Spleen (tissue), 11 donors: ENCODE data around the gene TSC22D4. TPM values are rescaled to one million over a fixed set of nuclear protein-coding genes. Genes with fewer than 3 reads are reported as not detected.
A peak's percentile ranks its signal among the peaks of the same experiment; 100 is the strongest.

ENCODE experiments used
- DNase-seq: peaks from one replicate; pipeline ENCODE4 v3.0.0-alpha.2; 2020
- H3K27ac ChIP-seq, 8 donors: fragments of 200-600 bp; sonication (generic) in 7 of 8; 1 replicate in 4 of 8; 2 replicates in 4 of 8; pipeline versions ENCODE4 v1.5.0 to v1.8.0; 2016 to 2021; ENCODE audit warnings: inconsistent platforms in 4 of 8, mild to moderate bottlenecking in 4 of 8, moderate library complexity in 1 of 8
- H3K27me3 ChIP-seq, 7 donors: fragments of 200-600 bp; sonication (generic) in 6 of 7; replicated peaks in 1 of 7; 1 replicate in 4 of 7; 2 replicates in 3 of 7; pipeline versions ENCODE4 v1.5.0 to v1.8.0; 2016 to 2021; ENCODE audit warnings: inconsistent platforms in 3 of 7, mild to moderate bottlenecking in 1 of 7
- H3K36me3 ChIP-seq, 6 donors: fragments of 200-600 bp; sonication (generic) in 5 of 6; 1 replicate in 4 of 6; 2 replicates in 2 of 6; pipeline versions ENCODE4 v1.5.0 to v1.8.0; 2016 to 2021; ENCODE audit warnings: inconsistent platforms in 2 of 6
- H3K4me1 ChIP-seq, 6 donors: fragments of 200-600 bp; sonication (generic) in 5 of 6; 1 replicate in 3 of 6; 2 replicates in 3 of 6; pipeline versions ENCODE4 v1.5.0 to v1.8.0; 2016 to 2021; ENCODE audit warnings: inconsistent platforms in 3 of 6
- H3K4me3 ChIP-seq, 8 donors: fragments of 200-600 bp; sonication (generic) in 7 of 8; 1 replicate in 4 of 8; 2 replicates in 4 of 8; pipeline versions ENCODE4 v1.5.0 to v1.8.0; 2016 to 2021; ENCODE audit warnings: inconsistent platforms in 4 of 8, mild to moderate bottlenecking in 4 of 8, moderate library complexity in 2 of 8
- H3K9me3 ChIP-seq, 8 donors: fragments of 200-600 bp; sonication (generic) in 7 of 8; 1 replicate in 4 of 8; 2 replicates in 4 of 8; pipeline versions ENCODE4 v1.5.0 to v1.8.0; 2016 to 2021; ENCODE audit warnings: inconsistent platforms in 4 of 8
- CTCF ChIP-seq, 11 experiments: fragments of 200-600 bp in 7 of 11; fragments of 450-650 bp in 4 of 11; sonication (generic) in 4 of 11; IDR thresholded peaks in 8 of 11; conservative IDR thresholded peaks in 3 of 11; 1 replicate in 7 of 11; 2 replicates in 4 of 11; pipeline versions ENCODE4 v1.4.0 to v1.8.0; 2016 to 2021; ENCODE audit warnings: antibody characterized with exemption in 11 of 11, inconsistent platforms in 4 of 11, mild to moderate bottlenecking in 1 of 11
- POLR2A ChIP-seq, 3 donors: fragments of 450-650 bp; IDR thresholded peaks; one replicate each; pipeline ENCODE4 v1.5.1; 2017; ENCODE audit warnings: antibody characterized with exemption in 3 of 3, mild to moderate bottlenecking in 1 of 3
- POLR2AphosphoS5 ChIP-seq, 3 donors: sonication (generic); formaldehyde crosslinking; IDR thresholded peaks; one replicate each; pipeline ENCODE4 v1.5.1; 2017; ENCODE audit warnings: antibody characterized with exemption in 3 of 3
- WGBS, 5 donors: extraction: QIAGEN DNeasy Blood & Tissue Kit in 3 of 5; methylation state at CpG; one replicate each; pipeline versions ENCODE4 v1.1.5 to v1.1.7; 2013 to 2018; 5-methylcytosine and 5-hydroxymethylcytosine counted together
- intact Hi-C: fragments of 100-400 bp; cut with DNase I; formaldehyde crosslinking; loops from one replicate; pipeline ENCODE4 v1.15.0; 2023; ENCODE audit warnings: low total_unique reads
- polyA plus RNA-seq, 3 donors: library from polyadenylated mRNA; stranded (reverse); fragments of 200-250 nt; gene quantifications; one replicate each; pipeline ENCODE4 v1.2.1, GENCODE V29; 2013
- total RNA-seq, 7 donors: library from RNA; depleted of rRNA in 3 of 7; stranded (reverse); fragments of >200 nt in 3 of 7; fragmentation: NEBNext Ultra II Directional in 4 of 7; extraction: Animal tissue kit (Norgen Biotek cat#: 25700) in 4 of 7; gene quantifications; one replicate each; pipeline versions ENCODE4 v1.1.0 to v1.2.1, GENCODE V29; 2016 to 2021
- donor health status: healthy with polysubstance abuse.
- donor health status: DM: no; HTN: no; CAD: no; lungs with moderate emphysema.
- donor health status: DM: no; HTN: no; CAD: no.
- donor health status: Bipolar disorder and iron deficiency.
- donor health status: healthy.
- donor health status: DM: no; HTN: no; CAD: no.
- donor health status: DM: yes; HTN: yes; CAD: no.

TSC22D4 gene
- total and polyA plus RNA-seq, 10 donors: 57.2 to 119 (median 94.8) TPM

- intact Hi-C loops: no loop called here
- Histone ChIP-seq H3K27ac (peak overlapping the region in 7 of 8 donors; percentile 22 to 100 (median 80)), H3K9me3 (no peaks in the 10 kb centered on the region), H3K4me1 (peaks cover 12 to 64% (median 37%) of the 10 kb centered on the region in 6 donors), H3K4me3 (no peak overlapping the region), H3K27me3 (no peaks in the 10 kb centered on the region), H3K36me3 (no peaks in the 10 kb centered on the region)
- no peak for DNase-seq
- 71 to 81% (median 72%) methylated on average over 2 of the region's 2 CpGs for WGBS, 5 donors
- TF ChIP-seq CTCF (IDR thresholded peaks at IDR 0.05 in 8 of 11, conservative IDR thresholded peaks at IDR 0.05 in 3 of 11) (no peak), POLR2A (IDR thresholded peaks at IDR 0.05) (no peak), POLR2AphosphoS5 (IDR thresholded peaks at IDR 0.05) (no peak)
Measured at GRCh38 chr7:100446040-100446439, 33.0 kb downstream of the TSC22D4 start.

- peak; percentile 80 for DNase-seq
- 30 to 39% (median 34%) methylated on average over 13 to 14 of the region's 14 CpGs for WGBS, 5 donors
- peaks cover 9 to 57% (median 26%) of the 10 kb centered on the region in 6 donors for H3K4me1 ChIP-seq
- H3K27ac ChIP-seq: peak overlapping the region; percentile 22 to 100 (median 80)
- no peaks in the 10 kb centered on the region for H3K9me3 ChIP-seq
- H3K27me3 ChIP-seq: no peaks in the 10 kb centered on the region
- no peak overlapping the region for H3K4me3 ChIP-seq
- H3K36me3 ChIP-seq: no peaks in the 10 kb centered on the region
- intact Hi-C loops: no loop called here
- peak; percentile 70 to 82 (median 73) for TF ChIP-seq POLR2AphosphoS5 (IDR thresholded peaks at IDR 0.05)
- no peak for TF ChIP-seq CTCF (IDR thresholded peaks at IDR 0.05 in 8 of 11, conservative IDR thresholded peaks at IDR 0.05 in 3 of 11)
- TF ChIP-seq POLR2A (IDR thresholded peaks at IDR 0.05): no peak
Measured at GRCh38 chr7:100444311-100445278, 34.4 kb downstream of the TSC22D4 start.

GRCh38 chr7:100443096-100443840, 35.7 kb downstream of the TSC22D4 start:
- intact Hi-C loops: no loop called here
- peak; percentile 67 for DNase-seq
- no peaks in the 10 kb centered on the region for H3K36me3 ChIP-seq
- peaks cover 9 to 70% (median 25%) of the 10 kb centered on the region in 6 donors for H3K4me1 ChIP-seq
- no peaks in the 10 kb centered on the region for H3K9me3 ChIP-seq
- no peak for TF ChIP-seq POLR2AphosphoS5 (IDR thresholded peaks at IDR 0.05)
- no peak for TF ChIP-seq CTCF (IDR thresholded peaks at IDR 0.05 in 8 of 11, conservative IDR thresholded peaks at IDR 0.05 in 3 of 11)
- no peak for TF ChIP-seq POLR2A (IDR thresholded peaks at IDR 0.05)
- H3K27me3 ChIP-seq: no peaks in the 10 kb centered on the region
- H3K27ac ChIP-seq: peak overlapping the region in 7 of 8 donors; percentile 69 to 100 (median 80)
- no peak overlapping the region for H3K4me3 ChIP-seq
- 84 to 96% (median 88%) methylated on average over 9 of the region's 9 CpGs for WGBS, 5 donors
